ENCODE measurements around the gene TMEM109.

TMEM109 gene

GRCh38 chr11:60910281-60910687 lies 3.7 kb upstream of the TMEM109 start:
- no peaks in the 10 kb centered on the region for H3K27me3 ChIP-seq (ENCODE audit: insufficient read depth, poor library complexity, severe bottlenecking)
- H3K4me3 ChIP-seq (ENCODE audit: severe bottlenecking), result no peak overlapping the region
- ATAC-seq (ENCODE audit: low read depth), result no peak
- no peaks in the 10 kb centered on the region for H3K4me1 ChIP-seq (ENCODE audit: insufficient read depth, poor library complexity, severe bottlenecking)
- no peak for DNase-seq (ENCODE audit: low spot score)
- H3K36me3 ChIP-seq (ENCODE audit: low read depth), result no peaks in the 10 kb centered on the region
- no peak overlapping the region for H3K27ac ChIP-seq (ENCODE audit: poor library complexity, severe bottlenecking)
- no peaks in the 10 kb centered on the region for H3K9me3 ChIP-seq (ENCODE audit: severe bottlenecking)
- TF ChIP-seq CTCF (IDR thresholded peaks at IDR 0.05; ENCODE audit: poor library complexity, severe bottlenecking), result no peak

GRCh38 chr11:60910711-60911380 lies 3.1 kb upstream of the TMEM109 start:
- DNase-seq (ENCODE audit: low spot score) (no peak), ATAC-seq (ENCODE audit: low read depth) (no peak)
- TF ChIP-seq CTCF (IDR thresholded peaks at IDR 0.05; ENCODE audit: poor library complexity, severe bottlenecking), result no peak
- no peaks in the 10 kb centered on the region for H3K36me3 ChIP-seq (ENCODE audit: low read depth)
- H3K9me3 ChIP-seq (ENCODE audit: severe bottlenecking), result no peaks in the 10 kb centered on the region
- H3K4me1 ChIP-seq (ENCODE audit: insufficient read depth, poor library complexity, severe bottlenecking), result peaks cover 3% of the 10 kb centered on the region
- no peaks in the 10 kb centered on the region for H3K27me3 ChIP-seq (ENCODE audit: insufficient read depth, poor library complexity, severe bottlenecking)
- H3K4me3 ChIP-seq (ENCODE audit: severe bottlenecking), result no peak overlapping the region
- H3K27ac ChIP-seq (ENCODE audit: poor library complexity, severe bottlenecking), result no peak overlapping the region

- no peak for DNase-seq (ENCODE audit: low spot score)
- no peak for ATAC-seq (ENCODE audit: low read depth)
Observed at GRCh38 chr11:60912223-60912850, 1.6 kb upstream of the TMEM109 start.

GRCh38 chr11:60912851-60913528 lies 968 bp upstream of the TMEM109 start:
- H3K27me3 ChIP-seq (ENCODE audit: insufficient read depth, poor library complexity, severe bottlenecking), result no peaks in the 10 kb centered on the region
- H3K4me3 ChIP-seq (ENCODE audit: severe bottlenecking), result peak overlapping the region; percentile 51
- no peak for DNase-seq (ENCODE audit: low spot score)
- no peak for ATAC-seq (ENCODE audit: low read depth)
- H3K27ac ChIP-seq (ENCODE audit: poor library complexity, severe bottlenecking), result peak overlapping the region; percentile 65
- peaks cover 15% of the 10 kb centered on the region for H3K4me1 ChIP-seq (ENCODE audit: insufficient read depth, poor library complexity, severe bottlenecking)
- TF ChIP-seq CTCF (IDR thresholded peaks at IDR 0.05; ENCODE audit: poor library complexity, severe bottlenecking), result no peak
- peaks cover 4% of the 10 kb centered on the region; the same call in 1 of the 2 replicates for H3K36me3 ChIP-seq (ENCODE audit: low read depth)
- no peaks in the 10 kb centered on the region for H3K9me3 ChIP-seq (ENCODE audit: severe bottlenecking)

More at GRCh38 chr11:60912223-60912850, 1.6 kb upstream of the TMEM109 start:
- H3K36me3 ChIP-seq (ENCODE audit: low read depth), result peaks cover 4% of the 10 kb centered on the region; the same call in 1 of the 2 replicates
- H3K9me3 ChIP-seq (ENCODE audit: severe bottlenecking), result no peaks in the 10 kb centered on the region
- no peaks in the 10 kb centered on the region for H3K27me3 ChIP-seq (ENCODE audit: insufficient read depth, poor library complexity, severe bottlenecking)
- peaks cover 14% of the 10 kb centered on the region for H3K4me1 ChIP-seq (ENCODE audit: insufficient read depth, poor library complexity, severe bottlenecking)
- TF ChIP-seq CTCF (IDR thresholded peaks at IDR 0.05; ENCODE audit: poor library complexity, severe bottlenecking), result no peak
- H3K4me3 ChIP-seq (ENCODE audit: severe bottlenecking), result no peak overlapping the region
- H3K27ac ChIP-seq (ENCODE audit: poor library complexity, severe bottlenecking), result no peak overlapping the region
